NCI-H446 treated with DMSO at 0.1 percent for 48 hours (cell line): ENCODE measurements around the gene VRK2.
"Not testable (repeated sequence)": the region's sequence is repeated elsewhere in the genome, so short reads cannot be mapped to it uniquely, and the experiment has no call there.

Experiments used
- DNase-seq: peaks from one replicate; lab custom pipeline; 2025; lab: John Stamatoyannopoulos, UW

The VRK2 gene

DNA sequence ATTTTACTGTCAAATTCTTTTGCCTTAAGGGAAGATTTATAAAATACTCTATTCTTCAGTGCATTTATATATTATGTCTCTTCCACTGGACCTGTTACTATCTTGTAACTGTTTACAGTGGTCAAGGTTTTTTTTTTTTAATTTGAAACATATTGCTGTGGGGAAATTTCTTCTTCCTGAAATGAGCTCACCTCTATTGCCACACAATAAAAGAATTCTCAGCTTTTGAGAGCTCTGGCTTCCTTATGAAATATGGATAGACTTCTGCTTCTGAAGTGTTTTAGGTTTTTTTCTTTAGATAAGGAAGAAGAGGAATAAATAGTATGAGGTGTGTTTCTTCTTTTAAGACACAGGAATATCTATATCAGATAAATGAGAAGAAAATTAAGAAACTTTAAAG, 7.7 kb downstream of the VRK2 start:
- peak; percentile 20 for DNase-seq

DNA sequence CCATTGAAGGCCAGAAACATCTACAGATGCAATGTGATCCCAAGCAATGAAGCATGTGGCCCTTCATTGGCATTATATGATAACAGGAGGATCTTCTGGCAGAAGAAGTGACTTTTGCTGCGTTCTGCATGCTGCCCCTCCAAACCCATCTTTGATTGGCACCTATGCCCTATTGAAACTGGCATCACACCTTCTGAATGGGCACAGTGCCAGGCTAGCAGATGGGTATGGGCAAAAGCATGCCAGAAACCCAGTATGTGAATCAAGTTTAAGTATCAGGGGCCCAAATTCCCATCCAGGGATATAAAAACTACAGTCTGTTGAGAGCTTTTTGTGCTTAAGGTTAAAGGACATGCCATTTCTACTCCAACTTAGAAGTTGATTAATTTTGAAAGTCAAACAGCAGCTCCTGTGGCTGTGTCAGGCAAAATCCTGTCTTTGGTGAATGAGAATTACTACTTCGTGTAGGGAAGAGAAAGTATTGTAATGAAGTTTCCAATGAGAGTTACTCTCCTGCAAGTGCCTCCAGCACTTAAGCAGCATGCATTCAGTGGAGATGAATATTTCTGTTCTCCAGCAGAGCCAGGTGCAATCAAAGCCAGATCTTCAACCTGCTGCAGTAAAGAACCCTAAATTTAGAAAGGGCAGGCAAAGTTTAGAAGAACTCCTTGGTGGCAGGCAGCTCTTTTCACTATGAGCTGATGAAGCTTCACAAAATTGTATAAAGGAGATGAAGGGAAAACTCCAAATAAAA, 8.6 kb downstream of the VRK2 start:
- DNase-seq, result peak; percentile 95

- peak; percentile 41 for DNase-seq
Measured at GRCh38 chr2:58056192-58056916, 9.7 kb downstream of the VRK2 start.

DNA sequence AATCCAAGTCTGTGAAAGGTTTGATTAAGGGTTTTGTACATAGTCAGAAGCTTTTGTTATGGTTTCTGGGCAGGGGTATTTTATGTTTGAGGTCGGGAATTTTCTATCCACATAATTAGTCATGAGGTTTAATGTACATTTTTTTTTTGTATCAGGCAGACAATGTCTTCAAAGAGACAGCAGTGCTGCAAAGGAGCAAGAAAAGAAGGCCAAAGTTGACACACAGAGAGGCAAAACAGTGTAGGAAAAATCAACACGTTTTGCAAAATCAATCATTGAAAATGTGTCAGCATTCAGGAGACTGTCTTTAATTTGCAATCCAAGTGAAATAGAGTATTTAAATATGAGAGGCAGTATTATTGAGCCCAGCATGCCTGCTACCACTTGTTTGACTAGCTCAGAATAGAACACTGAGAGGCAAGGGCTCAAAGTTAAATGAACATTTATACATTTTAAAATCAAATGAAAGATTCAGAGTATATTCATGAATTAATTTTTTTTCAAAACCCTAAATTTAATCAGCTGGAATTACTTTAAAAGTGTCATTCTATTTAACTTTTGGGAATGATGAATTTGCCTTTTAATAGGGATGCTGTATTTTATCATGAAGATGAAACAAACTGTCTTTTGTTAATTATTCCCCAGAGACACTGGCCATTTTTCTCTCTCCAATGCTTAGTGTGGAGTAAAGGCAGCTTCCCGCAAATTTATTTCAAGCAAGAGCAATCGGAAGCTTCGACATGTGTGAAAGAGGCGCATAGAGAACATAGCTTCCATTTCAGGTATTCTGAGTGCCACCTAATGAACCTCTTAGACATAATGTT, 11.3 kb downstream of the VRK2 start:
- DNase-seq, result no peak

- no peak for DNase-seq
Measured at GRCh38 chr2:58063641-58064040, 17.0 kb downstream of the VRK2 start.

- no peak for DNase-seq
Measured at GRCh38 chr2:58064086-58064485, 17.5 kb downstream of the VRK2 start.

- DNase-seq, result no peak
Measured at GRCh38 chr2:58065248-58065647, 18.6 kb downstream of the VRK2 start.

- no peak for DNase-seq
Measured at GRCh38 chr2:58067001-58067400, 20.4 kb downstream of the VRK2 start.

DNA sequence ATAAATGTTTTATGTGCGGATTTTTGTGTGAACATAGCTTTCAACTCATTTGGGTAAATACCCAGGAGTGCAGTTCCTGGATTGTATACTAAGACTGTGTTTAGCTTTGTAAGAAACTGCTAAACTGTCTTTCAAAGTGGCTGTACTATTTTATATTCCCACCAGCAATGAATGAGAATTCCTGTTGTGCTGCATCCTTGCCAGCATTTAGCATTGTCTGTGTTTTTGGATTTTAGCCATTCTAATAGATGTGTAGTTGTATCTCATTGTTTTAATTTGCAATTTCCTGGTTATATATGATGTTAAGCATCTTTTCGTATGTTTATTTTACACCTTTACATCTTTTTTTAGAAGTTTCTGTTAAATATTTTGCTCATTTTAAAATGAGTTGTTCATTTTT, 24.2 kb downstream of the VRK2 start:
- no peak for DNase-seq

GRCh38 chr2:58072102-58072501, 25.5 kb downstream of the VRK2 start:
- no peak for DNase-seq

- DNase-seq, result no peak
Measured at GRCh38 chr2:58073008-58073407, 26.4 kb downstream of the VRK2 start.

DNA sequence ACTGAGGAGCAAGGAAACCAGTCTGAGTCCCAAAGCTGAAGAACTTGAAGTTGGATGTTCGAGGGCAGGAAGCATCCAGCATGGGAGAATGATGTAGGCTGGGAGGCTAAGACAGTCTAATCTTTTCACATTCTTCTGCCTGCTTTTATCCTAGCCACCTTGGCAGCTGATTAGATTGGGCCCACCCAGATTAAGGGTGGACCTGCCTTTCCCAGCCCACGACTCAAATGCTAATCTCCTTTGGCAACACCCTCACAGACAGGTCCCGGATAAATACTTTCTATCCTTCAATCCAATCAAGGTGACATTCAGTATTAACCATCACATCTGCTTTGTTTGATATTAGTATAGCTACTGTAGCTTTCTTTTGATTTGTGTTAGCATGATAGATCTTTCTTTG, 27.1 kb downstream of the VRK2 start:
- DNase-seq, result no peak

GRCh38 chr2:58081000-58081399, 34.4 kb downstream of the VRK2 start:
- no peak for DNase-seq

GRCh38 chr2:58089081-58089480, 42.5 kb downstream of the VRK2 start:
- DNase-seq, result no peak

- not testable (repeated sequence) for DNase-seq
Measured at GRCh38 chr2:58092772-58093171, 46.2 kb downstream of the VRK2 start.

DNA sequence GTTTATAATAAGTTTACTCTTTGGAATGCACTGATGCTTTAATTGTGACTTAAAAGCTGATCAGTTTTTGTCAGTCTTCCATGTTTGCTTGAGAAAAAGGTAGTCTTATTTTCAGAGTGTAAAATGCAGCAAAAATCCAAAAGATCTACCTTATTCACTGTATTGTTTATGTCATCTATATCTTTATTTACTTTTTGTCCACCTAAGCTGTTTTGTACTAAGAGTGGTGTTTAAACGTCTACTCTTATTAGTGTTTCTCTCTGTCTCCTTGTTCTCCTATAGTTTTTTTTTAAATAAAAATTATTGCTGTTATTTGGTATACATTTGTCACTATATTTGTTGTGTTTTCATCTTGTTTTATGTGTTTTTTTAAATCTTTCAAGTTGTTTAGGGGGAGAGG, 50.4 kb downstream of the VRK2 start:
- no peak for DNase-seq

DNA sequence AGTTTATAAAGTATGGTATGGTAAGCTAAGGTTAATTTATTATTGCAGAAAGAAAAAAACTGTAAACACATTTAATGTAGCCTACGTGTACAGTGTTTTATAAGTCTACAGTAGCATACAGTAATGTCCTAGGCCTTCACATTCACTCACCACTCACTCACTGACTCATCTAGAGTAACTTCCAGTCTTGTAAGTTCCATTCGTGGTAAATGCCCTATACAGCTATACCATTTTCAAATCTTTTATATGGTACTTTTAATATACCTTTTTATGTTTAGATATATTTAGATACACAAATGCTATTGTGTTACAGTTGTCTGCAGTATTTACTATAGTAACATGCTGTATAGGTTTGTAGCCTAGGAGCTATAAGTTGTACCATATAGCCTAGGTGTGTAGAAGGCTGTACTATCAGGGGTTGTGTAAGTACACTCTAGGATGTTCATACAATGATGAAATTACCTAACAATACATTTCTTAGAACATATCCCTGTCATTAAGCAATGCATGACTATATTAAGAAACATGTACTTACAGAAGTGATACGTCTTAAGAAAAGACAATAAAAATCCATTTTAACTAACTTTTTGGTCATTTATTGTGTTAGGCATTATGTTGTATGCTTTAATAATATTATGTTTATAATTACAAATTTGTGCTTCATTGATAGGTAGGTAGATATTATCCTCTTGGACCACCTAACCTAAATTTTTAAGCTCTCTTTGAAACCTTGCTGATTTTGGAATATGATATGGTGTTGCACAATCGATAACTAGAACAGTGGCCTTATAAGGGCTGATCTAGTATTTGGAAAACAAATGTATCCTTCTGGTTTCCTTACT, 51.9 kb downstream of the VRK2 start:
- DNase-seq, result no peak

GRCh38 chr2:58099096-58099769, 52.6 kb downstream of the VRK2 start:
- DNase-seq, result no peak

- no peak for DNase-seq
Measured at GRCh38 chr2:58101500-58101899, 54.9 kb downstream of the VRK2 start.

GRCh38 chr2:58106896-58107295, 60.3 kb downstream of the VRK2 start:
- DNase-seq, result no peak
